Peyer's patch (tissue), 4 donors: ENCODE results near the gene WNT1. TPM values are rescaled to one million over a fixed set of nuclear protein-coding genes. Genes with fewer than 3 reads are reported as not detected.

Source experiments
- DNase-seq, 3 donors: peaks; one replicate each; pipeline ENCODE4 v3.0.0-alpha.2; 2017 to 2019
- H3K27ac ChIP-seq, 4 donors: fragments of 200-600 bp; sonication (generic); one replicate each; pipeline ENCODE4 v1.5.1; 2016 to 2019
- H3K27me3 ChIP-seq, 2 donors: fragments of 200-600 bp; sonication (generic); one replicate each; pipeline ENCODE4 v1.5.1; 2019
- H3K36me3 ChIP-seq, 3 donors: fragments of 200-600 bp; sonication (generic); one replicate each; pipeline ENCODE4 v1.5.1; 2016 to 2019
- H3K4me1 ChIP-seq, 4 donors: fragments of 200-600 bp; sonication (generic); one replicate each; pipeline ENCODE4 v1.5.1; 2016 to 2019
- H3K4me3 ChIP-seq, 4 donors: fragments of 200-600 bp; sonication (generic); 1 replicate in 3 of 4; 2 replicates in 1 of 4; pipeline ENCODE4 v1.5.1; 2016 to 2019; ENCODE audit warnings: mild to moderate bottlenecking in 1 of 4
- H3K9me3 ChIP-seq, 4 donors: fragments of 200-600 bp; sonication (generic); one replicate each; pipeline ENCODE4 v1.5.1; 2016 to 2019; ENCODE audit warnings: mild to moderate bottlenecking in 1 of 4
- CTCF ChIP-seq, 6 experiments: fragments of 450-650 bp in 4 of 6; fragments of 200-600 bp in 2 of 6; sonication (generic) in 1 of 6; IDR thresholded peaks; one replicate each; pipeline ENCODE4 v1.5.1; 2017 to 2019; ENCODE audit warnings: antibody characterized with exemption in 6 of 6, mild to moderate bottlenecking in 3 of 6, moderate library complexity in 1 of 6
- POLR2A ChIP-seq, 2 donors: fragments of 450-650 bp; IDR thresholded peaks; one replicate each; pipeline ENCODE4 v1.5.1; 2017; ENCODE audit warnings: antibody characterized with exemption in 2 of 2, mild to moderate bottlenecking in 2 of 2, moderate library complexity in 2 of 2
- total RNA-seq, 4 donors: library from RNA; depleted of rRNA; stranded (reverse); fragments of >200 nt; gene quantifications; one replicate each; pipeline ENCODE4 v1.1.0, GENCODE V29; 2016

WNT1 gene
- total RNA-seq, 4 donors from 2014 or later: not detected

GRCh38 chr12:49019443-49020324, 41.6 kb downstream of the WNT1 start:
- Histone ChIP-seq H3K36me3 (peaks cover 0 to 37% (median 0%) of the 10 kb centered on the region in 3 donors), H3K4me1 (peaks cover 0 to 21% (median 2%) of the 10 kb centered on the region in 4 donors), H3K27ac (peak overlapping the region; percentile 80 to 95 (median 92)), H3K9me3 (no peaks in the 10 kb centered on the region), H3K27me3 (no peaks in the 10 kb centered on the region), H3K4me3 (peak overlapping the region in 3 of 4 donors; percentile 57 to 82 (median 76))
- TF ChIP-seq CTCF (IDR thresholded peaks at IDR 0.05): peak in 1 of 6 experiments; percentile 30
- TF ChIP-seq POLR2A (IDR thresholded peaks at IDR 0.05): no peak
- DNase-seq: peak in 1 of 3 donors; percentile 47

- DNase-seq: no peak
- Histone ChIP-seq H3K27me3 (no peaks in the 10 kb centered on the region), H3K4me3 (no peak overlapping the region), H3K36me3 (peaks cover 0 to 44% (median 0%) of the 10 kb centered on the region in 3 donors), H3K9me3 (no peaks in the 10 kb centered on the region), H3K4me1 (peaks cover 0 to 21% (median 2%) of the 10 kb centered on the region in 4 donors), H3K27ac (no peak overlapping the region)
- TF ChIP-seq CTCF (IDR thresholded peaks at IDR 0.05): no peak
Measured at GRCh38 chr12:49020441-49020840, 42.3 kb downstream of the WNT1 start.

GRCh38 chr12:49021292-49021915, 43.3 kb downstream of the WNT1 start:
- Histone ChIP-seq H3K4me1 (peaks cover 0 to 21% (median 2%) of the 10 kb centered on the region in 4 donors), H3K9me3 (no peaks in the 10 kb centered on the region), H3K27me3 (no peaks in the 10 kb centered on the region), H3K27ac (no peak overlapping the region), H3K4me3 (no peak overlapping the region), H3K36me3 (peaks cover 0 to 54% (median 0%) of the 10 kb centered on the region in 3 donors)
- TF ChIP-seq CTCF (IDR thresholded peaks at IDR 0.05): no peak
- TF ChIP-seq POLR2A (IDR thresholded peaks at IDR 0.05): no peak
- no peak for DNase-seq

GRCh38 chr12:49022558-49023178, 44.5 kb downstream of the WNT1 start:
- H3K4me3 ChIP-seq: no peak overlapping the region
- no peak overlapping the region for H3K27ac ChIP-seq
- H3K27me3 ChIP-seq: no peaks in the 10 kb centered on the region
- H3K36me3 ChIP-seq: peaks cover 0 to 67% (median 0%) of the 10 kb centered on the region in 3 donors
- H3K9me3 ChIP-seq: no peaks in the 10 kb centered on the region
- DNase-seq: no peak
- TF ChIP-seq POLR2A (IDR thresholded peaks at IDR 0.05) (no peak), CTCF (IDR thresholded peaks at IDR 0.05) (no peak)
- H3K4me1 ChIP-seq: peaks cover 0 to 11% (median 0%) of the 10 kb centered on the region in 4 donors

GRCh38 chr12:49023812-49024211, 45.7 kb downstream of the WNT1 start:
- H3K4me3 ChIP-seq: no peak overlapping the region
- H3K9me3 ChIP-seq: no peaks in the 10 kb centered on the region
- H3K27me3 ChIP-seq: no peaks in the 10 kb centered on the region
- no peak for TF ChIP-seq POLR2A (IDR thresholded peaks at IDR 0.05)
- peaks cover 0 to 78% (median 0%) of the 10 kb centered on the region in 3 donors for H3K36me3 ChIP-seq
- peaks cover 0 to 8% (median 0%) of the 10 kb centered on the region in 4 donors for H3K4me1 ChIP-seq
- no peak overlapping the region for H3K27ac ChIP-seq
- DNase-seq: no peak
